Stimulated activated CD8-positive, alpha-beta memory T cell treated with anti-CD3 and anti-CD28 coated beads, Interleukin-7, amount 100 ng/mL, for 48 hours (primary cell): ENCODE results near the gene LCMT1.
"Not testable (repeated sequence)": the region's sequence is repeated elsewhere in the genome, so short reads cannot be mapped to it uniquely, and the experiment has no call there.

Experiments
- DNase-seq, 2 donors: peaks; one replicate each; pipeline ENCODE4 v3.0.0-alpha.2; 2020; ENCODE audit warnings: low read depth in 1 of 2; ENCODE audit errors: extremely low read depth in 1 of 2

Gene LCMT1

DNA sequence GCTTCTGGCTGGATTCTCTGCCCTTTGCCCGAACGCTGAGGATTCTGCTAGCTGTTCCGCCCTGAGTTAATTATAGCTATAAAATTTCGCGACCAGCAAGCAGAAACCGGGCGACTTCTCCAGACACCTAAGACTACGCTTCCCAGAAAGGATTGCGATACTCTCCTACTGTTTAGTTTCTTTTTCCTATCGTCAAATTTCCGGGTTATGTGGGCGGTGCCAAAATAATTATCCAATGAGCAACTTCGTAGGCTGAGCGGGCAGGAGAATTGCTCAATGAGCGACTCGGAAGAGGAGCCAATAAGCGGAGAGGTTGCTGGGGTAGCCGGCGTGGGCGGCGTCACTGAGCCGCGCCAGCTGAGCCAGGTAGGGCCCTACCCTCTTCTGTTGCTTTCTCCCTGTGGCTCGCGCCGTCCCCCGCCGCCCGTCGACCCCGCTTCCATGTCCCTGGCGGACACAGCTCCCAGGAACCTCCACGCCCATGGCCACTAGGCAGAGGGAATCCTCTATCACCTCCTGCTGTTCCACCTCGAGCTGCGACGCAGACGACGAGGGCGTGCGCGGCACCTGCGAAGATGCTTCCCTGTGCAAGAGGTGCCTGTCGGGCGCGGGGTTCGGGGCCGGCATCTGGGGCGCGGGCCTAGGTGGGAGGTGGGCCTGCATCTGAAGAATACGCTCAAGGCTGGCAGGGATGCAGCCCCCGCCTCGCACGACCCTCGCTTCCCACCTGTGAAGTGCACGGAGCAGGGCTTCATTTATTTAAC, at the start of gene LCMT1:
Gene LCMT1, plus strand, starts transcription at position 340 of the 764 bp plus-strand sequence. Its CDS starts 142 bp downstream, at position 482.
- peak; percentile 76 to 89 for DNase-seq

DNA sequence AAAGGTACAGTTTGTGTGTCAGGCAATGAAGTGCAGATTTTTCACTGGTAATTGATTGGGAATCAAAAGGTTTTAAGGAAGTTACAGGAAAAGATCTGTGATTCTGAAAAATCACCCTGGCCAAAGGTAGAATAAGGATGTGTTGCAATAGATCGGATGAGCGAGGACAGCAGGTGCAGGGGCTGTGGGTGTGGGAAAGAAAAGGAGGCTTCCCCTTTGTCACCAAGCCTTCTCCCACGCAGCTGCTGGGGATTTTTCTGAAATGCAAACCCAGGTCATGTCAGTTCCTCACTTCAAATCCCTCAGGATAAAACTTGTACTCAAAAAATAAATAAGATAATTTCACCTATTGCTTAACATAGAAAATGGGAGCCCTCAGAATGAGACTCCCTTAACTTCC, 48.4 kb upstream of the LCMT1 start:
- no peak for DNase-seq

DNA sequence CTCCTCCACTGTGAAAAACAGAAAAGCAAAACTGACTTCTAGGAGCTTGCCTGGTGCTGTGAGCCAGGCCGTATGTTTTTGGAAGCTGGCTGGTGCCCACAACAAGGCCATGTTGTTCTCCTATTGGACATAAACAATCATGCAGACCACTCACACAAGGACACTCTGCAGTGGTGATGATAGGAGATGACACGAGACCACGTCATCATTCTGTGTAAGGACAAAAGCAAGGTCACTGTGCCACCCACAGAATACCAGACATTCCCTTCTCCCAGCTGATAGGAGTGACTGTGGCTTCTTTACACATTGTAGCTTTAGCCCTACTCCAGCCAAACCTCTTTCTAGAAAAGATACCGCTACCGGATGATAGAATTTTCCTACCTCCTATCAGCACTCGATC, 47.7 kb upstream of the LCMT1 start:
- no peak for DNase-seq

DNA sequence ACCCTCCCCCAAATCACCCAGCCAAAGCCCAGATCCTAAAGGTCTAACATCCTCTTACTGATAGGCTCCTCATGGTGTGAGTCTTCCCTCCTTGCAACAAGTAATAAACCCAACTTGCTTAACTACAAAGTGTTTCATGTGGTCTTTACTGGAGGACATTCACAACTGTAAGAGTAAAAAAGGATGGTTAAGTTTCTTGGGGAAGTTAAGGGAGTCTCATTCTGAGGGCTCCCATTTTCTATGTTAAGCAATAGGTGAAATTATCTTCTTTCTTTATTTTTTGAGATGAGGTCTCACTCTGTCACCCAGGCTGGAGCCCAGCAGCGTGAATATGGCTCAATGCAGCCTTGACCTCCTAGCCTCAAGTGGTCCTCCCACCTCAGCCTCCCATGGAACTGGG, 47.3 kb upstream of the LCMT1 start:
- DNase-seq, result not testable (repeated sequence)

DNA sequence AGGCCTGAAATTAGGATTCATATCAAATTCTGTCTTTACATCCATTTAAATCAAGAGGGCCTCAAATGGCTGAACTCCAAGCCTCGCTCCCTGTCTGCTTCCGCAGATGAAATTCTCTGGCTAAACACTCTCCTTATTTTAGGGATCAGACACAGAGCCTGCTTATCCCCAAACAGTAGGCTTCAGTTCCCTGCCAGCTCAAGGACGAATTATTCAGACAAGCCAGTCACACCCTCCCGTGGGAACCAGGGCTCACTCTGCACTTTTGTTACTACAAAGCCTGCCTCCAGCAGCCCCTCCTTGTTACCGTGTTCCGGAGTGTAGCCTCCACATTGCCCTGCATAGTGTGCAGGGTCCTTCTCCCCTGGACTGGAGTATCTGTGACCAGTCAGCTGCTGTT, 46.6 kb upstream of the LCMT1 start:
- no peak for DNase-seq

DNA sequence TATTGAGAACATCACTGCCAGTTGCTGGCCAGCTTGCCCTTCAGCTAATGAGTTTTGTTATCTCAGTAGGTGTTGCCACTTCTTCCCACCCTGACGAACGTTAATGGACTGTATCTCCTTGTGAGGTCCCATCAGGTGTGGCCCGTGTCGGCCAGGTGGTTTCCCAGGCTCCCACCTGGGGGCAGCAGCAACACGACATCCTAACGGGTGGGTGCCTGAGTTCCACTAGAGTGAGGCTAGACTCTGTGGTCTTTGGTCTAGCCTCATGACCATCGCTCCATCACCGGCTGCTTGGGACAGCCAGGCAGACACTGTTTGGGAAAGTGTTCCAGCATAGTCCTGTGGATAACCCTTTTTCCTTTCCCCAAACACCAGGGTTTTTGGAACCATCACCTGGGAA, 45.6 kb upstream of the LCMT1 start:
- DNase-seq, result no peak

DNA sequence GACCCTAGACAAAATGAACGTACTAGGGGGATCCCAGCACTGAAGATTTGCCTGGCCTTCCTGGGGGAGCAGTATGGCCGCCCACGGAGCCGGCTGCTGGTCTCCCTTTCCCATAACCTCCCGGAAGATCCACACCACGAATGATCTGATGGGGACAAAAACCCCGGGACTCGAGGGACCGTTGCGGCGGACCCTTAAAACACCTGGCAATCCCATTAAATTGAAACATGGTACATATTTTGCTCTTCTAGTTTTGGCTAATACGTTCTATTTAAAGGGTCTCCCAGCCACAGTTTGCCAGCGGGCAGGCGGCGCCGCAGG, 45.2 kb upstream of the LCMT1 start:
- DNase-seq, result no peak

DNA sequence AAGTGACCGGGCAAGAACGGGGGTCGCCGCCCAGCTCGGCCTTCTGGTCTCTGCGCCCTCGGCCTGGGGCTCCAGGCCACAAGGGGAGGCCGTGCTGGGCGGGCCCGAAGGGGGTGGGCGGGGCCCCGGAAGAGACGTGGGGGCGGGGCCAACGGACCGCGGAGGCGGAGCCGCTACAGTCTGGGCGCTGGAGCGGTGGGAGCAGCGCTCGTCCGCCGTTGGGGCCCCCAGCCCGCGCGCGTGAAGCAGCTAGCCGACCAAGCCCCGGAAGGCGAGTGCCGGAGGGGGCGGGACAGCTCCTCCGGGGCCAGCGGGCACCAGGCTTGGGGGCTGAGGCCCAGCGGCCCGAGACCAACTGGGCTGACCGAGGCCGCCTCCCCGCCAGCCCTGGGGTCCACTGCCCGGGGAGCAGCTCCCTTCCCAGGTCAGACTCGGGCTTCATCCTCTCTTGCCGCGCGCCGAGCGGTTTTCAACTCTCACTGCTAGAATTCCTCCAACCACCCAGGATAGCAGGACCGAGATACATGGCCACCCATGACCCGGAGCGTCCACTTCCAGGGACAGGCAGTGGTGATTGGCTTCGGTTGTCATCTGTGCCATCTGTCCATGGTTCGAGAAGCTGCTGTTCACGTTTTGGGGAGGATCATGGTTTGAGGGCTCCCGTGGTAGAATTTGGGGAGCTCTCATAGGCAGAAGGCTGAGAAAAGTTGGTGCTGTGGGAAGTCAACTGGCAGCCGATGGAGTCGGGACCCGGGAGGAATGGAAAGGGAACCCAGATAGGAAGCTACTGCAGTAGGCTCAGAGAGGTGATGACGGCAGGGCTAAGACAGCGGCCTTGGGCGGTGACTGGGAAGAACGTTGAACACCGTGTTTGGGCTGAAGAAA, 44.6 kb upstream of the LCMT1 start:
- DNase-seq, result peak; percentile 55 to 66

DNA sequence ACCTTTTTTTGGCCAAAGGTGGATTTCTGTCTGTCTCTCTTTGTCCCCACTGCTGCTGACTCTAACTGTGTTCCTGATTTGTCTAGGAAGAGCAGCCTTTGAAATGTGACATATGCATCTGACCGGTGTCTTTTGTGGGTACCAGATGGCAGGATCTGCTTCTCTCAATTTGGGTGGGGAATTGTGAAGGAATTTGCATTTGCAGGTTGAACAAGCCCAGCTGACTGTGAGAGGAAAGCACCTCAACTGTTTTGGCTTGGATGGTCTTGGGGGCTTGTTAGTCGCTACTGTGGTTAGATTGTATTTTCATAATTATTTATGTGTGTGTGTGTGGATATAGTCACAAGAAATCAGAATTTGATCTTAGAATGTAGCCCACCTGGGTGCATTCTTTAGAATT, 37.7 kb upstream of the LCMT1 start:
- no peak for DNase-seq

DNA sequence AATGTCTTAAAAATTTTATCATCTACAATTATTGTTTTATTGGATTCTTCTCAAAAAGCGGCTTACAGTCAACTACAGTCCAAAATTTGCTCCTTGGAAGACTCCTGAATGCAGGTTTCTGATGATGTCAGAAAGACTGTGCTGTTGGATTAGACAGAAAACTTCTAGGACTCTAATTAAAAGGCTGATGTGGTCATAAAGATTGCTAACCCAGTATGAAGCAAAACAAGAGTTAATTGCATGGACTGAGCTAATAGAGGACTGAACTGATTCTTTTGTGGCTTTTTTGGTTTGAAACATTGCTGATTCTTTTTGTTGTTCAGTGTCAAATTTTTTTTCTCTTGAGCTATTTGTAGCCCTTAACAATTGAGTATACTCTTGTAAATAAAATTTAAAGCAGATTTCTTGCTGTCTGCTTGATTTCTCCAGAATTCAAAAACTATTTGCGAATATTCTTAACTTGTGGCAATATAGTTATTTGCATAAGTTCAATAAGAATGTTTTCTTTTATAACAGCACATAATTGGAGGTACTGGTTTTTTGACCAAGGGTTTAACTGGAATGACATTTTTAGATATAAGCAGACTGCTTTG, 33.1 kb upstream of the LCMT1 start:
- no peak for DNase-seq

DNA sequence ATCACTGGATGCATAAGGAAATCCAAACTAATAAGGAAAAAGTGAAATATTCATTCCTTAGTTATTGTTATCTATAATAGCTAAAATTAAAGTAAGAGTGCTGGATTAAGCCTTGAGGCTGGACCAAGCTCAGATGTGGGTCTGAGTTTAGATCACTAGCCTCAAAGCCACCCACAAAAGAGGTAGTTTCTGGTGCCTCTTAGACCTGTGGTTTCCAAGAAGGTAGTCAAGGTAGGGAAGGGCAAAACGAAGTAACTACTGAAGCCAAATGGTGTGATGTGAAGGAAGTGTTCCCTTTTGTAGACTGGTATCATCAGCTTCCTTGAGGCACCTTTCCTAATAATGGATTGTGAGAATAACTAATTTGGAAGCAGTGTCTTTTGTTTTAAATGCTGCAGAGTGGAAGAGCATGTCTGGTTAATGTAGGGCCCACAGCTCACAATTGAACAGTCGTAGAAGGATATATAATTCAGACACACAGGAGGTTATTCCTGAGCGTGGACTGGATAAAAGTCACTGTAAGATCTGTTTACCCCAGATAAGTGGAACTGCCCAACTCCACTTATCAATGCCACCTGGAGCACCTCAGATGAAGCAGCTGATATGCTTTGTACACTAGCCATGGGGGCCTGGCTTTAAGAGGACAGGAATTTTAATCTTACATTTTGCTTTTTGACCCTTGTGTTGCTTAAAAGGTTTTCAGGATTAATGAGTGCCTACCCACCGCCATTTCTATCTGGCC, 31.7 kb upstream of the LCMT1 start:
- DNase-seq, result no peak

DNA sequence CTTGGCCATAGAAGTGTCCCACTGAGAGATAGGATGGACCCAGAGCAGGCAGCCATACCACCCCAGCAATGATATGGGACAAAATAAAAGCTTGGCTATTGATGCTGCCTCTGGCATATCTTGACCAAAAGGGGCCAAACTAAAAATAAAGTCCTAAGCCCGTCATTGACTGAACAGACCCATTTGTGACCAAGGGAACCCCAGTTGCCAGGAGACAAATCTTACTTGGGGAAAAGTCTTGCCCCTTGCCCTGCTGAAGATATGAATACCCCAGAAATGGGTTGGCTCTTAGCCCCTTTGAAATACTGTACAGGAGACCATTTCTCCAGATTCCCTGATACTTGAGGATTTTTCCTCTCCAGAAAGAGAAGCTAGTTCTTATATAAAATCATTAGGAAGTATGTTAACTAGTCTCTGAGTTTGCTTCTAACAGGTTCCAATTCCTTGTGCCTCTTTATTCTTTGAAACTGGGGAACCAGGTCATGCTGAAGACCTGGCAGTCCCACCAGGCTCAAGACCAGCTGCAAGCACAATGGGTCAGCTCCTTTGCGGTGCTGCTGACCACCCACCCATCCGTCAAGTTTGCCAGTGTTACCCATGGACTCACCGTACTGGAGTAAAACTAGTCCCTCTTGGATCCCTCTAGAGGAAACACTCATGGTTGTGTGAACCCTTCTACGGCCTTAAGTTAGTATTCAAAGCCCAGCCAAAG, 31.0 kb upstream of the LCMT1 start:
- DNase-seq, result no peak

DNA sequence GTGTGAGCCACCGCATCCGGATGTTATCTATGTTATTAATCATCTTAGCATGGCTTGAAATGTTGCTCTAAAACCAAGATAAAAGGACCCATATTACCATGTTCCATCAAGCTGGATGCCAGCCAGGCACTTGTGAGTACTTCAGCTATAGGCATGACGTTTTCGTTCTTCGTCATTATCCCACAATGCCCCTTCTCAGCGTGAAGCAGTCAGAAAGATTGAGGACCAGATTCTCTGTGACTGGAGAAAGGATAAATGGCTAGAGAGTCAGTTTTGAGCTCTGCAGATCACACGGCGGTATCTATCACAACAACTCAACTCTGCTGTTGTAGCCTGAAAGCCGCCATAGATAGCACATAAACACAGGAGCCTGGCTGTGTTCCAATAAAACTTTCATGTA, 29.8 kb upstream of the LCMT1 start:
- DNase-seq, result no peak

DNA sequence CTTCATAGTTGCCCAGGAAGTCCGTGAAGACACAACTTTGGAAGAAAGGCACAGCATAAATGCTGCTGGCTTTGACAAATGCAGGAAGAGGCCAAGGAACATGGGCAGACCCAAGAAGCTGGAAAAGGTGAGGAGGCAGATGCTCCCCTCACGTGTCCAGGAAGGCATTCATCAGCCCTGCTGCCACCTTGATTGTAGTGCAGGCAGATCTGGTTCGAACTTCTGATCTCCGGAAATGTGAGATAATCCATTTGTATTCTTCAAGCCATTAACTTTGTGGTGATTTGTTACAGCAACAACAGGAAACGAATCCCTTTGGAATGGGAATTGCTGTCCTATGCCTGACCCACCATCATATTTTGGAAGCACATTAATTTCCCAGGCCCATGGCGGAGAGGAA, 28.5 kb upstream of the LCMT1 start:
- no peak for DNase-seq

DNA sequence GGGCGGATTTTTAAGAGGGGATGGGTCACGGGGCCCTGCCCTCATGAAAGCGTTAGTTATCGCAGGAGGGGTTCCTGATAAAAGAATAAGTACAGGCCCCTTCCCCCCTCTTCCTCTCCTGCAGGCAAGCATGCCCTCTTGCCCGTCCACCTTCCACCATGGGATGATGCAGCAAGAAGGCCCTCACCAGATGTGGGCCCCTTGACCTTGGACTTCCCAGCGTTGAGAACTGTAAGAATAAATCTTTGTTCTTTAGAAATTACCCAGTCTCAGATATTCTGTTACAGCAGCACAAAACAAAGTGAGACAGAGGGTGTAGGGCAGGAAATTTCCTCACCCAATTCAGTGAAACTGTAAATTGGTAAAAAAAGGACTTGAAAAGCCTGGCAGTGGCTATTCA, 27.8 kb upstream of the LCMT1 start:
- DNase-seq, result no peak

DNA sequence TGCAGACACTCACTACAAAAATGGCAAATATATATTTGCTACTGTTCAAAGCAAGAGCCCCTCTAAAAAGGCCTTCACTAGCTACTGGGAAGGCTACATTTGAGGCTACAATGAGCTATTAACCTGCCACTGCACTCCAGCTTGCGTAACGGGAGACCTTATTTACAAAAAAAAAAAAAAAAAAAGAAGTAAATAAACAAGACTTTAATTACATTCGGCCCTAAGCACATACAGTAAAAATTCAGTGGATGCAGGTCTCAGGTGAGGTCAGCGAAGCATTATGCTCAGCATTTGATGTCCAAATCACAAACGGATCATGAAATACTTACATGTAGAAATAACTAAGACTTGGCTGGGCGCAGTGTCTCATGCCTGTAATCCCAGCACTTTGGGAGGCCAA, 26.7 kb upstream of the LCMT1 start:
- no peak for DNase-seq

DNA sequence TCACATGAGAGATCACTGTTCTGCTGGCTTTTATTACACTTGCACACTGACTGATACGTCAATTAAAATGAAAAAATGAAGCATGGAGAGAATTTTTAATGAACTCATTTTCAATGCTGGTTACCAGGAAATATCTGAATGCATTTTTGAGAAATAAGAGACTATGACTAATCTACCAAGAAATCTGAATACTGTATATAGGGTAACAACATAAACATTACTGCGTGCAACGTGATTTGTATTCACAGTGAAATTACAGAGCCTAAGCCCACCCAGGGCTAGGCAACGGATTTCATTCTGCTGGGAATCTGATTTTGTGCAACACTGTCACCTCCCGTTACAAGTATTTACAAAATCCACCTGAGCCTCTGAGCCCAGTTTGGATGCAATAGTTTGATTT, 23.8 kb upstream of the LCMT1 start:
- DNase-seq, result no peak

DNA sequence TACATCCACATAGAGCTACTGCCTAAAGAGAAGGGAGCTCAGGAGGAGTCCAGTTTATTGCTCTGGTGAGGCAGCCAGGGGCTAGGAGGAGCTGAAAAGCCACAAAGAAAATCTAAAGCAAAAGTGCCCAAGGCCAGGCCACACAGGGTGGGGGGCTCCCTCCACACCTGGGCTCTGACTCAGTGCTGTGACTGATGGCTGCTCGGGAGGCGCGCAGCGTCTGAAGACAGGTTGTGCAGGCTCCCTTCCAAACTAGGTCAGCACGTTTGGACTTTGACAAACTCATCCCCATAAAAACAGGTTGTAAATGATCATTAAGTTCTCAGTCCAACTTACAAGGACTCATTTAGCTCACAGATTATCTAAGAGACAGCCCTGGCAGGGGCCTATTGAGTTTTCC, 22.2 kb upstream of the LCMT1 start:
- DNase-seq, result no peak

DNA sequence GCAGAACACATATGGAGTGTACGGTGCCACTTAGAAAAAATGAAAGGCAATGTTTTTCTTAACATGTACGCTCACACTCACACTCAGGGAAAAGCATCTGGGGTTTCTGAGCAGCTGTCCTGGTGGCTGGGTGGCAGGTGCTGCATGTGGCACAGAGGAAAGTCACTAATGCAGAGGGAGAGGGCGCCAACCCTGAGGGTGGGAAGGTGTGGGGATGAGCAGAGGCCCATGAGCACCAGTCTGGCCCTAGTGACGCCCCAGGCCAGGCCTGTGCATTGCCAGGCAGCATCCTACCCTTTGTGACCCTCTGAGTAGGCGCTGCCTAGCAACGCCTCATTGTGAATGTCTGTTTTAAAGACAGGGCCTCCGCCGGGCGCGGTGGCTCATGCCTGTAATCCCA, 19.1 kb upstream of the LCMT1 start:
- no peak for DNase-seq

DNA sequence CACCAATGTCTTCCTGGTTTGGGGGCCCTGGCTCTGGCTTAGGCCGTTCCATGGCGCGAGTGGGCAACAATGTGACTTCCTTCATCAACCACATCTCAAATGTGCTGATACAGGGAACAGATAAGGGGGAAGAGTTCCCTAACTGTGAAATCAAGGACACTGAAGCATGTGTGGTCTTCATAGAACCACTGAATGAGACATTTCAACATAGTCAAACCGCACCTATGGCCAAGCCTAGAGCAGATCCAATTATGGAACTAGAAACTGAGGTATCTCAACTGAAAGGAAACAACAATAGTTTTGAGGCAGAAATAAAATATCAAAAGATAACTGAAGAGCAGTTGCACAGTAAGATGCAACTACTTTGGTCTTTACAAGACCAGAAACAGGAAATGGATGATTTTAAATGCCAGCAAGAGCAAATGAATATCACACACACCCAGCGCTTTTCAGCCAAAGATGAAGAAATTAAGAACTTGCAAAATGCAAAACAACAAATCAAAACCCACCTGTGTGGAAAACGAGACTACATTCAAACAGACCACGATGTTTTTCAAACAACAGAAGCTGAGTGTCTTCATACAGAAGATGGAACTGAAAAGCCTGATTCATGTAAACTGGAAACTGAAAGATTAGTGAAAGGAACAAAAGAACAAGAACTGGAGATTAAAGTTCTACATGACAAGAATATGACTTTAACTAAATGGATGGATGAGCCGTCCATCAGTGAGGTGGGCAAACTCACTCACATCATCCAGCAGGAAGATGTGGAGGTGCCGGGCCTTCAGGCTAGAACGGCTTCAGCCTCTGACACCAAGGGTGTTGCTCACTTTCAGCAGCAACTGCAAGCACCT, 18.1 kb upstream of the LCMT1 start:
- no peak for DNase-seq
